HG03095 (cell line): ENCODE data around the gene RPL29.
A peak's percentile ranks its signal among the peaks of the same experiment; 100 is the strongest.

ENCODE experiments used
- ATAC-seq: cut with Tn5 transposase; IDR thresholded peaks from one replicate; pipeline ENCODE4 v1.9.1; 2021; ENCODE audit warnings: moderate library complexity; ENCODE audit not compliant: unreplicated experiment

The RPL29 gene

GRCh38 chr3:52026041-52026440 is 30.3 kb upstream of the RPL29 start:
- ATAC-seq: no peak

GRCh38 chr3:52025453-52025852 is 29.8 kb upstream of the RPL29 start:
- no peak for ATAC-seq

- no peak for ATAC-seq
Observed at GRCh38 chr3:52024765-52025452, 29.2 kb upstream of the RPL29 start.

GRCh38 chr3:52023860-52024764 is 28.4 kb upstream of the RPL29 start:
- ATAC-seq: peak; percentile 57

GRCh38 chr3:52023101-52023770 is 27.5 kb upstream of the RPL29 start:
- ATAC-seq: no peak

GRCh38 chr3:52022323-52023100 is 26.8 kb upstream of the RPL29 start:
- ATAC-seq: no peak

GRCh38 chr3:52021489-52022268 is 26.0 kb upstream of the RPL29 start:
- no peak for ATAC-seq

- no peak for ATAC-seq
Observed at GRCh38 chr3:52020796-52021195, 25.1 kb upstream of the RPL29 start.

- no peak for ATAC-seq
Observed at GRCh38 chr3:52019352-52020080, 23.8 kb upstream of the RPL29 start.

- no peak for ATAC-seq
Observed at GRCh38 chr3:52018319-52019000, 22.8 kb upstream of the RPL29 start.

- no peak for ATAC-seq
Observed at GRCh38 chr3:52017586-52017985, 21.9 kb upstream of the RPL29 start.

- no peak for ATAC-seq
Observed at GRCh38 chr3:52015438-52016228, 19.9 kb upstream of the RPL29 start.

- no peak for ATAC-seq
Observed at GRCh38 chr3:52014613-52015012, 18.9 kb upstream of the RPL29 start.

GRCh38 chr3:52013802-52014598 is 18.3 kb upstream of the RPL29 start:
- ATAC-seq: no peak

- no peak for ATAC-seq
Observed at GRCh38 chr3:52012699-52013098, 17.0 kb upstream of the RPL29 start.

- ATAC-seq: no peak
Observed at GRCh38 chr3:52010431-52010830, 14.7 kb upstream of the RPL29 start.

GRCh38 chr3:52007291-52007690 is 11.6 kb upstream of the RPL29 start:
- no peak for ATAC-seq
